SK-N-SH treated with all-trans-retinoic acid at 6 μM for 48 hours (cell line): Measurements from ENCODE around the gene FAM114A1.

Source experiments
- ATAC-seq: fragments of 200-7000 bp; cut with Tn5 transposase; 3 replicates; pipeline ENCODE4 v1.9.1; 2020; ENCODE audit warnings: mild to moderate bottlenecking, moderate library complexity
- ARNTL ChIP-seq: fragments of 450-650 bp; formaldehyde crosslinking; IDR thresholded peaks from 2 replicates; pipeline ENCODE4 v1.5.0; 2020; ENCODE audit warnings: low read depth, mild to moderate bottlenecking, moderate library complexity, borderline replicate concordance
- BACH2 ChIP-seq: fragments of 250-450 bp; sonication (Bioruptor Pico); IDR thresholded peaks from 2 replicates; pipeline ENCODE4 v1.9.0; 2021; ENCODE audit warnings: mild to moderate bottlenecking, borderline replicate concordance
- CSDC2 ChIP-seq: fragments of 250-450 bp; sonication (Bioruptor Pico); IDR thresholded peaks from 2 replicates; pipeline ENCODE4 v1.5.0; 2020; ENCODE audit warnings: mild to moderate bottlenecking, moderate library complexity
- ESRRG ChIP-seq: fragments of 250-450 bp; sonication (Bioruptor Pico); IDR thresholded peaks from 2 replicates; pipeline ENCODE4 v1.6.1; 2021; ENCODE audit warnings: mild to moderate bottlenecking
- GLIS3 ChIP-seq: fragments of 250-450 bp; sonication (Bioruptor Pico); IDR thresholded peaks from 2 replicates; pipeline ENCODE4 v1.5.0; 2020; ENCODE audit warnings: mild to moderate bottlenecking, moderate library complexity
- ISL1 ChIP-seq: fragments of 250-450 bp; sonication (Bioruptor Pico); IDR thresholded peaks from 2 replicates; pipeline ENCODE4 v2.1.2; 2022; ENCODE audit warnings: mild to moderate bottlenecking, moderate library complexity
- OSR1 ChIP-seq: fragments of 250-450 bp; sonication (Bioruptor Pico); IDR thresholded peaks from 2 replicates; pipeline ENCODE4 v1.8.0; 2022; ENCODE audit warnings: moderate library complexity, mild to moderate bottlenecking, inconsistent platforms
- PATZ1 ChIP-seq: fragments of 250-450 bp; sonication (Bioruptor Pico); IDR thresholded peaks from 2 replicates; pipeline ENCODE4 v1.8.0; 2020; ENCODE audit warnings: mild to moderate bottlenecking, moderate library complexity, borderline replicate concordance
- PPARA ChIP-seq: fragments of 250-450 bp; sonication (Bioruptor Pico); IDR thresholded peaks from 2 replicates; pipeline ENCODE4 v1.5.0; 2020; ENCODE audit warnings: mild to moderate bottlenecking, borderline replicate concordance
- RARB ChIP-seq: fragments of 250-450 bp; sonication (Bioruptor Pico); IDR thresholded peaks from 2 replicates; pipeline ENCODE4 v1.8.0; 2021; ENCODE audit warnings: mild to moderate bottlenecking, moderate library complexity
- SNAI2 ChIP-seq: fragments of 250-450 bp; sonication (Bioruptor Pico); IDR thresholded peaks from 2 replicates; pipeline ENCODE4 v1.5.0; 2020; ENCODE audit warnings: mild to moderate bottlenecking, moderate library complexity
- TCF4 ChIP-seq: fragments of 250-450 bp; sonication (Bioruptor Pico); IDR thresholded peaks from 2 replicates; pipeline ENCODE4 v1.8.0; 2021; ENCODE audit warnings: mild to moderate bottlenecking, moderate library complexity, borderline replicate concordance
- TOX ChIP-seq: fragments of 250-450 bp; sonication (Bioruptor Pico); IDR thresholded peaks from 2 replicates; pipeline ENCODE4 v1.8.0; 2021; ENCODE audit warnings: mild to moderate bottlenecking, moderate library complexity, borderline replicate concordance
- ZC3H10 ChIP-seq: fragments of 250-450 bp; sonication (Bioruptor Pico); IDR thresholded peaks from 2 replicates; pipeline ENCODE4 v1.5.1; 2021; ENCODE audit warnings: mild to moderate bottlenecking, moderate library complexity
- ZFP3 ChIP-seq: fragments of 250-450 bp; sonication (Bioruptor Pico); IDR thresholded peaks from 2 replicates; pipeline ENCODE4 v1.5.0; 2020; ENCODE audit warnings: mild to moderate bottlenecking, moderate library complexity
- ZFP30 ChIP-seq: fragments of 450-650 bp; formaldehyde crosslinking; IDR thresholded peaks from 2 replicates; pipeline ENCODE4 v1.5.0; 2022; ENCODE audit warnings: mild to moderate bottlenecking, moderate library complexity
- ZNF565 ChIP-seq: fragments of 450-650 bp; formaldehyde crosslinking; conservative IDR thresholded peaks from 2 replicates; pipeline ENCODE4 v1.5.0; 2020; ENCODE audit warnings: low read depth, mild to moderate bottlenecking, moderate library complexity
- ZNF70 ChIP-seq: fragments of 450-650 bp; formaldehyde crosslinking; IDR thresholded peaks from 2 replicates; pipeline ENCODE4 v1.5.0; 2020; ENCODE audit warnings: mild to moderate bottlenecking, moderate library complexity
- ZNF8 ChIP-seq: fragments of 450-650 bp; formaldehyde crosslinking; IDR thresholded peaks from 2 replicates; pipeline ENCODE4 v1.5.0; 2020; ENCODE audit warnings: mild to moderate bottlenecking, moderate library complexity
- TF ChIP-seq, protein P1 (sequence below): fragments of 250-450 bp; sonication (Bioruptor Pico); IDR thresholded peaks from 2 replicates; pipeline ENCODE4 v1.5.1; 2020; ENCODE audit warnings: low read depth, mild to moderate bottlenecking, moderate library complexity
- TF ChIP-seq, protein P2 (sequence below): fragments of 250-450 bp; sonication (Bioruptor Pico); IDR thresholded peaks from 2 replicates; pipeline ENCODE4 v1.8.0; 2021; ENCODE audit warnings: low read depth, mild to moderate bottlenecking, moderate library complexity, borderline replicate concordance
- TF ChIP-seq, protein P3 (sequence below): fragments of 250-450 bp; sonication (Bioruptor Pico); IDR thresholded peaks from 2 replicates; pipeline ENCODE4 v1.5.0; 2020; ENCODE audit warnings: mild to moderate bottlenecking, moderate library complexity
- TF ChIP-seq, protein P4 (sequence below): fragments of 250-450 bp; sonication (Bioruptor Pico); IDR thresholded peaks from 2 replicates; pipeline ENCODE4 v1.5.1; 2021; ENCODE audit warnings: mild to moderate bottlenecking, moderate library complexity

The FAM114A1 gene

GRCh38 chr4:38979511-38980230 is 112.1 kb downstream of the FAM114A1 start:
- TF ChIP-seq GLIS3 (CRISPR knock-in tag) (no peak), ZNF70 (CRISPR knock-in tag) (no peak), ZFP3 (CRISPR knock-in tag) (no peak), RARB (CRISPR knock-in tag) (no peak), ZFP30 (no peak), ZNF8 (CRISPR knock-in tag) (no peak), ISL1 (CRISPR knock-in tag) (no peak), TOX (CRISPR knock-in tag) (no peak)
- TF ChIP-seq, protein P1, sequence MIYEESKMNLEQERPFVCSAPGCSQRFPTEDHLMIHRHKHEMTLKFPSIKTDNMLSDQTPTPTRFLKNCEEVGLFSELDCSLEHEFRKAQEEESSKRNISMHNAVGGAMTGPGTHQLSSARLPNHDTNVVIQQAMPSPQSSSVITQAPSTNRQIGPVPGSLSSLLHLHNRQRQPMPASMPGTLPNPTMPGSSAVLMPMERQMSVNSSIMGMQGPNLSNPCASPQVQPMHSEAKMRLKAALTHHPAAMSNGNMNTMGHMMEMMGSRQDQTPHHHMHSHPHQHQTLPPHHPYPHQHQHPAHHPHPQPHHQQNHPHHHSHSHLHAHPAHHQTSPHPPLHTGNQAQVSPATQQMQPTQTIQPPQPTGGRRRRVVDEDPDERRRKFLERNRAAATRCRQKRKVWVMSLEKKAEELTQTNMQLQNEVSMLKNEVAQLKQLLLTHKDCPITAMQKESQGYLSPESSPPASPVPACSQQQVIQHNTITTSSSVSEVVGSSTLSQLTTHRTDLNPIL (CRISPR knock-in tag) = no peak
- TF ChIP-seq, protein P2, sequence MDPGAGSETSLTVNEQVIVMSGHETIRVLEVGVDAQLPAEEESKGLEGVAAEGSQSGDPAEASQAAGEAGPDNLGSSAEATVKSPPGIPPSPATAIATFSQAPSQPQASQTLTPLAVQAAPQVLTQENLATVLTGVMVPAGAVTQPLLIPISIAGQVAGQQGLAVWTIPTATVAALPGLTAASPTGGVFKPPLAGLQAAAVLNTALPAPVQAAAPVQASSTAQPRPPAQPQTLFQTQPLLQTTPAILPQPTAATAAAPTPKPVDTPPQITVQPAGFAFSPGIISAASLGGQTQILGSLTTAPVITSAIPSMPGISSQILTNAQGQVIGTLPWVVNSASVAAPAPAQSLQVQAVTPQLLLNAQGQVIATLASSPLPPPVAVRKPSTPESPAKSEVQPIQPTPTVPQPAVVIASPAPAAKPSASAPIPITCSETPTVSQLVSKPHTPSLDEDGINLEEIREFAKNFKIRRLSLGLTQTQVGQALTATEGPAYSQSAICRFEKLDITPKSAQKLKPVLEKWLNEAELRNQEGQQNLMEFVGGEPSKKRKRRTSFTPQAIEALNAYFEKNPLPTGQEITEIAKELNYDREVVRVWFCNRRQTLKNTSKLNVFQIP (CRISPR knock-in tag) = no peak
- TF ChIP-seq, all 23 proteins: peak for 0
- ATAC-seq = no peak

DNA sequence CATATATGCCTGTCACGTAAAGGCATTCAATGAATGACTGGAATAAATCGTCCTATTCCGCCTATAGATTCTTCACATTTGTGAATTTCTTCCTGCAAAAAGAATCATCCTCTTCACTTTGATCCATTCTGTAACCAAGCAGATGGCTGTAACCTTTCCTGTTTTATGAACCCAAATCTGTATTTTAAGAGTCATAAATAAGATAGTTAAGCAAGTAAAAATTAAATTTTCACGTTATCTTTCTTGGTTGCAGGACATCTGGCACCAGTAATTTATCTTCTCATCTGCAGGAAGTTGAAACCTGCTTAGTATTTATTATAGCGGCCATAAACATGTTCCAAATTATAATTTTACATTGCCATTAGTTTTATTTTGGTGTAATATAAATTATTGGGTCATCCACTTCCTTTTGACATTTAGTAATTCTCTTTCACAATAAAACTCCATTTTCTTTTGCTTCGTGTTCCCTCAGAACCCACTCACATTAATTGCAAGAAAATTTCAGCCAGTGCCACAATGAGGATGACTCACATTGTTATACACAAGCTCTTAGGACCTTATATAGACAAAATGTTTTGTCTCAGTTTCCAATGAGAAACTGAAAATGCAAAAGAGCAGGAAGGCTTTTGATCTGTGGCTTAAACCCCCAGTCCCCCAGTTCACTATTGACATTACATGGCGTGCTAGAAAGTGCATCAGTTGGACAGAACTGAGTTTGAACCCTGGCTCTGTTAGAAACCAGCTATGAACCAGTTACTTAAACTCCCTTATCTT is 113.5 kb downstream of the FAM114A1 start:
- peak; percentile 84 for ATAC-seq
- TF ChIP-seq, protein P3, sequence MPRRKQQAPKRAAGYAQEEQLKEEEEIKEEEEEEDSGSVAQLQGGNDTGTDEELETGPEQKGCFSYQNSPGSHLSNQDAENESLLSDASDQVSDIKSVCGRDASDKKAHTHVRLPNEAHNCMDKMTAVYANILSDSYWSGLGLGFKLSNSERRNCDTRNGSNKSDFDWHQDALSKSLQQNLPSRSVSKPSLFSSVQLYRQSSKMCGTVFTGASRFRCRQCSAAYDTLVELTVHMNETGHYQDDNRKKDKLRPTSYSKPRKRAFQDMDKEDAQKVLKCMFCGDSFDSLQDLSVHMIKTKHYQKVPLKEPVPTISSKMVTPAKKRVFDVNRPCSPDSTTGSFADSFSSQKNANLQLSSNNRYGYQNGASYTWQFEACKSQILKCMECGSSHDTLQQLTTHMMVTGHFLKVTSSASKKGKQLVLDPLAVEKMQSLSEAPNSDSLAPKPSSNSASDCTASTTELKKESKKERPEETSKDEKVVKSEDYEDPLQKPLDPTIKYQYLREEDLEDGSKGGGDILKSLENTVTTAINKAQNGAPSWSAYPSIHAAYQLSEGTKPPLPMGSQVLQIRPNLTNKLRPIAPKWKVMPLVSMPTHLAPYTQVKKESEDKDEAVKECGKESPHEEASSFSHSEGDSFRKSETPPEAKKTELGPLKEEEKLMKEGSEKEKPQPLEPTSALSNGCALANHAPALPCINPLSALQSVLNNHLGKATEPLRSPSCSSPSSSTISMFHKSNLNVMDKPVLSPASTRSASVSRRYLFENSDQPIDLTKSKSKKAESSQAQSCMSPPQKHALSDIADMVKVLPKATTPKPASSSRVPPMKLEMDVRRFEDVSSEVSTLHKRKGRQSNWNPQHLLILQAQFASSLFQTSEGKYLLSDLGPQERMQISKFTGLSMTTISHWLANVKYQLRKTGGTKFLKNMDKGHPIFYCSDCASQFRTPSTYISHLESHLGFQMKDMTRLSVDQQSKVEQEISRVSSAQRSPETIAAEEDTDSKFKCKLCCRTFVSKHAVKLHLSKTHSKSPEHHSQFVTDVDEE (CRISPR knock-in tag) = peak; percentile 94; the same call in 1 of the 2 replicates
- TF ChIP-seq PPARA = no peak
- TF ChIP-seq, protein P4, sequence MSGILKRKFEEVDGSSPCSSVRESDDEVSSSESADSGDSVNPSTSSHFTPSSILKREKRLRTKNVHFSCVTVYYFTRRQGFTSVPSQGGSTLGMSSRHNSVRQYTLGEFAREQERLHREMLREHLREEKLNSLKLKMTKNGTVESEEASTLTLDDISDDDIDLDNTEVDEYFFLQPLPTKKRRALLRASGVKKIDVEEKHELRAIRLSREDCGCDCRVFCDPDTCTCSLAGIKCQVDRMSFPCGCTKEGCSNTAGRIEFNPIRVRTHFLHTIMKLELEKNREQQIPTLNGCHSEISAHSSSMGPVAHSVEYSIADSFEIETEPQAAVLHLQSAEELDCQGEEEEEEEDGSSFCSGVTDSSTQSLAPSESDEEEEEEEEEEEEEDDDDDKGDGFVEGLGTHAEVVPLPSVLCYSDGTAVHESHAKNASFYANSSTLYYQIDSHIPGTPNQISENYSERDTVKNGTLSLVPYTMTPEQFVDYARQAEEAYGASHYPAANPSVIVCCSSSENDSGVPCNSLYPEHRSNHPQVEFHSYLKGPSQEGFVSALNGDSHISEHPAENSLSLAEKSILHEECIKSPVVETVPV = peak; percentile 86; the same call in 1 of the 2 replicates
- TF ChIP-seq RARB (CRISPR knock-in tag) = no peak
- TF ChIP-seq, protein P1 (CRISPR knock-in tag) = peak; percentile 61
- 0 out of 2 replicates have a peak, but pooled peaks have one; percentile 7 for TF ChIP-seq BACH2 (CRISPR knock-in tag)
- no peak for TF ChIP-seq ZNF565 (CRISPR knock-in tag)
- TF ChIP-seq TOX (CRISPR knock-in tag) = no peak
- no peak for TF ChIP-seq ARNTL
- no peak for TF ChIP-seq CSDC2
- peak; percentile 100 for TF ChIP-seq TCF4 (CRISPR knock-in tag)
- no peak for TF ChIP-seq ZC3H10 (CRISPR knock-in tag)
- TF ChIP-seq PATZ1 (CRISPR knock-in tag) = no peak
- TF ChIP-seq SNAI2 = peak; percentile 91; the same call in 1 of the 2 replicates
- TF ChIP-seq, protein P2 (CRISPR knock-in tag) = no peak; the same call in 1 of the 2 replicates
- TF ChIP-seq OSR1 (CRISPR knock-in tag) = no peak
- peak; percentile 41; the same call in 1 of the 2 replicates for TF ChIP-seq GLIS3 (CRISPR knock-in tag)
- no peak for TF ChIP-seq ZFP30
- peak; percentile 69; the same call in 1 of the 2 replicates for TF ChIP-seq ESRRG (CRISPR knock-in tag)
- peak; percentile 86 for TF ChIP-seq ISL1 (CRISPR knock-in tag)
- TF ChIP-seq ZNF70 (CRISPR knock-in tag) = no peak
- 0 out of 2 replicates have a peak, but pooled peaks have one; percentile 34 for TF ChIP-seq ZNF8 (CRISPR knock-in tag)
- TF ChIP-seq ZFP3 (CRISPR knock-in tag) = no peak
